HG03175 (cell line): ENCODE data around the gene TOPAZ1.
A peak's percentile ranks its signal among the peaks of the same experiment; 100 is the strongest.
"Not testable (repeated sequence)": the region's sequence is repeated elsewhere in the genome, so short reads cannot be mapped to it uniquely, and the experiment has no call there.

ENCODE experiments used
- ATAC-seq: cut with Tn5 transposase; IDR thresholded peaks from one replicate; pipeline ENCODE4 v1.9.1; 2021; ENCODE audit warnings: mild to moderate bottlenecking, moderate library complexity; ENCODE audit not compliant: unreplicated experiment

Gene TOPAZ1

GRCh38 chr3:44326515-44326914, 84.8 kb downstream of the TOPAZ1 start:
- no peak for ATAC-seq

GRCh38 chr3:44329946-44330345, 88.3 kb downstream of the TOPAZ1 start:
- no peak for ATAC-seq

DNA sequence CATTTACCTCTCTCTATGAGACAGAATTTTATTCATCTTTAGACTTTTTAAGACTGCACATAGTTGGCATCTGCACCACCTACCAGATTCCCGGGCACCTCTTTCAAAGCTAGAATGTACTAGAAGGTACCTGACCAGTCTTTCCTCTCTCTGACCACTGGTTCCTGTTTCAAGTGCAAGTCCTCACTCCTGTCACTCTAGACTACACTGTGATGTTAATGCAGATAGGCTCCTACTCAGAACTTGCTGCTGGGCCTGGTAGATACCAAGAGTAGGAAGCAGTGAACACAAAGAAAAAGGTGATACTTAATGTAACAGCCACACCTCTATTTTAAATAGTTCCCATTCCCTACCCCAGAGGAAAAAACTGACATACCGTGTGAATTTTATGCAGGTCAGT, 88.8 kb downstream of the TOPAZ1 start:
- ATAC-seq = no peak

- ATAC-seq = no peak
Measured at GRCh38 chr3:44334326-44334725, 92.6 kb downstream of the TOPAZ1 start.

GRCh38 chr3:44337248-44337785, 95.6 kb downstream of the TOPAZ1 start:
- ATAC-seq = no peak

GRCh38 chr3:44338010-44338827, 96.5 kb downstream of the TOPAZ1 start, which contains the start of gene TCAIM:
Gene TCAIM, plus strand, starts transcription at chr3:44338766. Its CDS starts 16,017 bp downstream, at chr3:44354783.
- peak; percentile 94 for ATAC-seq

DNA sequence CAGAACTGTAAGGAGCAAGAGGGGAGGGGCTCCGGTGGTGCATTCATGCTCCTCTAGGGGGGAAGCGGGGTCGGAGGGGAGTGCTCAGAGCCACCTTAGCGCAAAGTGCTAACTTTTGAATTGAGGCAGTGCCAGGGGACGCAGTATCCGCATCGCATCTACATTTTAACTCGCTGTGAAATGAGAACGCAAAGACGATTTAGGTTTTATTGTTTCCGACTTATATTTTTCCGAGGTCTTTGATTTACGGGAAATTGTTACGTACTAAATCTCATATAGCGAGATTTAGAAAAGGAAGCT, 97.1 kb downstream of the TOPAZ1 start:
- ATAC-seq = no peak

DNA sequence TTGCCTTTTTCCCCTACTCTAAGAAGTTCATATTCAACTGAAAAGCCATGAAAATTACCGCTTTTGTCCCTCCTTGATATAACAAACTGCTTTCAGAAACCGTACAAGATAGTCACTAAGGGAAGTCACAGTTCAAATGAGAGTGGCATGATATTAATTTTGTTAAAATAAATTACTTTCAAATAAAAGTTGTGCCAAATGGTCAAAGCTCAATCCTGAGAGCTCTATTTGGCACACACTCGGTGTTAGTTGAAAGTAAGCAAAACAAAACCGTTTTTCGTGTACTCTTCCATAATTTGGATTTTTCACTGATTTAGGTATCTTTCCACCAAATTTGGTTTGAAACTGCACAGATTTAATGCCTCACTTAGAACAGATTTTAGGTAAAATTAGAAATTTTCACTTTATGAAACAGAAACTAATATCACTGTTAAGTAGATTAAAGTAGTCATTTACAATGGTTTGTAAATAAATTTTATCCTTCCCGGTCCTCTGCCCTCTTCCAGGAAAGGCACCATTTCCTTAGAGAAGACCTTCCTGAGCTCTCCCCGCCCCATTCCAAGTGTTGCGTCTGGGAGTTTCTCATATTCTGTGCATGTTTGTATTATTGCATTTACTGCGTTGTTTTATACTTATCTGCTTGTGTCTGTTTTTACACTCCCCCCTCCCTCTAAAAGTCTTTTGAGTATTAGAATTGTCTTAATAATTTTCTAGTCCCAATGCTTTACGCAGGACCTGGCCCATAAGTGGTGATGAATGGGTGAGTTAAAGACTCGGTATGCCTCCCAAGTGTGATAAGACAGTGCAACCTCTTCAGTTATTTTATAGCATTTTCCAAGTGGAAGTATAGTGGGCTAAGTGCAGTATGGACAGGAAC, 97.7 kb downstream of the TOPAZ1 start:
- ATAC-seq = no peak

- no peak for ATAC-seq
Measured at GRCh38 chr3:44340058-44340395, 98.3 kb downstream of the TOPAZ1 start.

- no peak for ATAC-seq
Measured at GRCh38 chr3:44342176-44342790, 100.6 kb downstream of the TOPAZ1 start.

DNA sequence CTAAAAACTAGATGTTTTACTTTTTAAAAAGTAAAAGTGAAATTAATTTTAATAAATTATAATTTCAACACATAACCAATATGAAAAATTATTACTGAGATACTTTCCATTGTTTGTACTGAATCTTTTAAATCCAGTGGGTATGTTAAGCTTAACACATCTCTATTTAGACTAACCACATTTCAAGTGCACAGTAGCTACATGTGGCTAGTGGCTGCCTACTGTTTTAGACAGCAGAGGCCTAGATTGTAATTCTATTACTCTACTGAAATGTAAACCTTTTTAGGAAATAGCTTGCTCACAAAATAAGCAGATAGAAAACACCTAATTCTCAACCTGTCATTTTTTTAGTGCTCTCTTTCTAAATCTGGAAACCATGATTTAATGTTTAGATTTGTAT, 101.7 kb downstream of the TOPAZ1 start:
- ATAC-seq = no peak

- not testable (repeated sequence) for ATAC-seq
Measured at GRCh38 chr3:44346590-44346989, 104.9 kb downstream of the TOPAZ1 start.

DNA sequence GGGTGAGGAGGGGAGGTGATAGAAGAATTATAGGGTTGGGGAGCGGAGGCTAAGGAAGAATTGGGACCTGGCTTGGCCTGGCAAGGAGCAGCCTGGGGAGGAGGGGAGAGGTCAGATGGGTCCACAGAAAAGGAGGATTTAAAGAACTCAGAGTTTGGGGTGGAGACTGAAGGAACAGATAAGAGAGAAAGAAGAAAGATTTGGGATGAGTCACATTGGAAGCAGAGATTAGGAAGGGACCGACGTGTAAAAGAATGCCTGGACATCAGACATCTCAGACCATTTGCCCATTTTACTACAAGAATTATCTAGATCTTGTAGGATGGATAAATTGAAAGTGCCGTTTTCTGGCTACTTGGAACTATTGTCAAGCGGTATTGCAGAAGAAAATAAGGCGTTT, 107.3 kb downstream of the TOPAZ1 start:
- no peak for ATAC-seq

GRCh38 chr3:44353355-44353924, 111.8 kb downstream of the TOPAZ1 start:
- ATAC-seq = no peak

DNA sequence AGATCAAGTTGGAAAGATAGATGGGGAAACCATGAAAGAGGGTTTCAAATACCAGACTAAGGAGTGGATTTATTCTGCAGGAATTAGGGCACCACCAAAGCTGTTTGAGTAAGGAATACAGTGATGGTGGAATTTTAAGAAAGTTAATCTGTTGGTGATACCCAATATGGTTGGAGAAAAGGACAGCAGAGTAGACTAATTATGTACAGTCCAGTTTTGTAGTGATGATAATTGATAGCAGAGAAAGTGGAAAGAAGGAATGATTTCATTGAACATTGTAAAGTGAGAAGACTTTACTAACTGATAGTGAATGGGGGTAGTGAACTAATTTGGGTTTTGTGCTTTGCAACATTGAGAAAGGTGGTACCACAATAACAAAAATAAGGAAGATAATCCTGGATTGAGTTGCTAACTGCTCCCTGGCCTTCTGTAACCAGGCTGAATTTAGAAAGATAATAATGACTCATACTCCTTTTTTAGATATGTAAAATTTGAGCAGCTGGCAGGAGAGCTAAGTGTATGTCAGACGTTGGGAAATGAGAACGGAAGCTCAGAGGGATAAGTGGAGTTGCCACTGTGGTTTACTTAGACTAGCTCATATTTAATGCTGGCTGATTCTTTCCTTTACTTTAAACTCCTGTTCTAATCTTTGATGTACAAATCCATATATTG, 113.8 kb downstream of the TOPAZ1 start:
- no peak for ATAC-seq

DNA sequence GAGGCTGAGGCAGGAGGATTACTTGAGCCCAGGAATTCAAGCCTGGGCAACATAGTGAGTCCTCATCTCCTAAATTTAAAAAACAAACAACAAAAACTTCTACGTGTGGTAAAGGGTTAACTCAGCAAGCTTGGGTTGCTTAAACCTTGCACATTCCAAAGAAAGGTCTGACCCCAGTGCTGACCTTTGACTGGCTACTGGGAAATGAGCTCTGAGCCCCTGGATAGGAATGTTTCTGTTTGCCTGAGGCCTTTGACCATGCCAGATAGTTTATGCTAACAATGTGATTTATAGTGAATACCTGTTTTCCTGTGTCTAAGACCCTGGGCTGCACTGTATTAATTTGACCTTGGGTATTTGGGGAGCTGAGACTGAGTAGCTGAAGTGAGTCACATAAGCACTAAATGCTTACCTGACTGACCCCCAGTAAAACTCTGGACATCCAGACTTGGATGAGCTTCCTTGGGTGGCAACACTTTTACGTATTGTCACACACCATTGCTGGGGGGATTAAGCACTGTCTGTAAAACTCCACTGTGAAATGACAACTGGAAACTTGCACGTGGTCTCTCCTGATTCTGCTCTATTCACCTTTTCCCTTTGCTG, 117.6 kb downstream of the TOPAZ1 start:
- ATAC-seq = no peak

GRCh38 chr3:44363591-44363990, 121.9 kb downstream of the TOPAZ1 start:
- peak; percentile 81 for ATAC-seq

DNA sequence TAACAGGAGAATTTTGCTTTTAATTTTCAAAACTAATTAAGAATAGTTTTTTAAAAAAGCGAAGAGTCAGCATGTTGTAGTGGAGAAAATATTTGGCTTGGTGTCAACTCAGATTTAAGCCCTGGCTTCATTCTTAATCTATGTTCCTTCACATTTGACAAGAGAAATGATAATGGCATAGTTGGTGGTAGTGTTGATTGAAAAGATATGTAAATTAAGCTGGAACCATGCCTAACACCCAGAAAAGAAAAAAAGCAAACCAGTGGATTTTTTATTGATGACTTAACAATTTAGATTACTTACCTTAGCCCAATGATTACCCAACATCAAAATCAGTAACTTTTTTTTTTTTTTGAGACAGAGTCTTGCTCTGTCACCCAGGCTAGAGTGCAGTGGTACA, 124.3 kb downstream of the TOPAZ1 start:
- no peak for ATAC-seq

- no peak for ATAC-seq
Measured at GRCh38 chr3:44375450-44375849, 133.8 kb downstream of the TOPAZ1 start.
